CD4-positive, alpha-beta T cell (primary cell): ENCODE data around the gene ATXN1. TPM values are rescaled to one million over a fixed set of nuclear protein-coding genes. Genes with fewer than 3 reads are reported as not detected.
A peak's percentile ranks its signal among the peaks of the same experiment; 100 is the strongest.

Experiments
- ATAC-seq: fragments of 200-7000 bp; cut with Tn5 transposase; one replicate; pipeline ENCODE4 v1.10.0; 2022; ENCODE audit warnings: mild to moderate bottlenecking; ENCODE audit not compliant: poor library complexity
- CTCF ChIA-PET: fragments of 350-600 bp; sonication (Branson Sonifier 250); formaldehyde crosslinking; loops from one replicate; lab custom pipeline; 2021; ENCODE audit warnings: antibody characterized with exemption, inconsistent platforms; lab: Charles Lee
- POLR2A ChIA-PET: fragments of 350-600 bp; sonication (Branson Sonifier 250); formaldehyde crosslinking; loops from one replicate; lab custom pipeline; 2021; ENCODE audit warnings: antibody characterized with exemption, inconsistent platforms; lab: Charles Lee
- DNase-seq, 14 experiments: peaks; one replicate each; pipeline ENCODE4 v3.0.0-alpha.2; 2013 to 2020; ENCODE audit warnings: mixed read lengths in 2 of 14
- H3K27ac ChIP-seq, 2 donors: one replicate each; pipeline versions ENCODE4 v1.5.1 to v1.7.0; 2013; ENCODE audit warnings: low read length in 2 of 2, low read depth in 1 of 2, mild to moderate bottlenecking in 1 of 2
- H3K27me3 ChIP-seq, 2 experiments: 1 replicate in 1 of 2; 2 replicates in 1 of 2; pipeline versions ENCODE4 v1.6.1 to v1.7.0; 2013; ENCODE audit warnings: low read length in 2 of 2, control low read depth in 1 of 2, mild to moderate bottlenecking in 1 of 2, moderate library complexity in 1 of 2; ENCODE audit not compliant: insufficient read depth in 2 of 2, control insufficient read depth in 1 of 2
- H3K36me3 ChIP-seq: one replicate; pipeline ENCODE4 v1.6.1; 2013; ENCODE audit warnings: low read length, control low read depth; ENCODE audit not compliant: insufficient read depth
- H3K4me1 ChIP-seq: one replicate; pipeline ENCODE4 v1.6.1; 2013; ENCODE audit warnings: low read length, control low read depth; ENCODE audit not compliant: insufficient read depth
- H3K4me3 ChIP-seq: one replicate; pipeline ENCODE4 v1.5.1; 2013; ENCODE audit warnings: mild to moderate bottlenecking, low read length, moderate library complexity
- H3K9me3 ChIP-seq, 2 experiments: 1 replicate in 1 of 2; 2 replicates in 1 of 2; pipeline versions ENCODE4 v1.6.1 to v1.7.0; 2013; ENCODE audit warnings: low read length in 2 of 2, mild to moderate bottlenecking in 2 of 2, control low read depth in 1 of 2, moderate library complexity in 1 of 2; ENCODE audit not compliant: control insufficient read depth in 1 of 2, insufficient read depth in 1 of 2
- H3K27ac Mint-ChIP-seq: one replicate; pipeline ENCODE4 v1.8.0; 2020; ENCODE audit warnings: mixed read lengths
- H3K27me3 Mint-ChIP-seq: one replicate; pipeline ENCODE4 v1.8.0; 2021; ENCODE audit warnings: mixed read lengths
- H3K36me3 Mint-ChIP-seq: one replicate; pipeline ENCODE4 v1.8.0; 2021; ENCODE audit warnings: low read depth, mixed read lengths
- H3K4me1 Mint-ChIP-seq: one replicate; pipeline ENCODE4 v1.8.0; 2021; ENCODE audit warnings: low read depth, mixed read lengths
- H3K4me3 Mint-ChIP-seq: one replicate; pipeline ENCODE4 v1.8.0; 2020; ENCODE audit warnings: mild to moderate bottlenecking, mixed read lengths
- H3K9me3 Mint-ChIP-seq: one replicate; pipeline ENCODE4 v1.8.0; 2020; ENCODE audit warnings: mixed read lengths
- intact Hi-C, 2 experiments: fragments of 100-400 bp; cut with DNase I in 1 of 2; cut with micrococcal nuclease in 1 of 2; formaldehyde crosslinking; loops; one replicate each; pipeline versions ENCODE4 v1.15.1 to v1.9.0; 2023 to 2025; cut with DNase I, micrococcal nuclease
- total RNA-seq, 174 experiments: library from RNA in 2 of 174; stranded (reverse) in 2 of 174; gene quantifications; one replicate each; pipeline ENCODE4 v1.2.3 and lab custom pipeline; 2021 to 2026
- TF ChIP-seq, protein P1 (sequence below): fragments of 200-600 bp; IDR thresholded peaks from one replicate; pipeline ENCODE4 v1.8.0; 2022; ENCODE audit warnings: antibody characterized with exemption, mild to moderate bottlenecking

The ATXN1 gene
- total RNA-seq, 2 experiments from 2014 or later = 74.2 to 76.7 TPM

- Histone ChIP-seq H3K27ac (peak overlapping the region; percentile 62 to 93), H3K9me3 (peaks cover 0 to 7% of the 10 kb centered on the region in 2 experiments), H3K36me3 (peaks cover 13% of the 10 kb centered on the region), H3K4me3 (no peak overlapping the region), H3K27me3 (no peaks in the 10 kb centered on the region), H3K4me1 (peaks cover 88% of the 10 kb centered on the region)
- Mint-ChIP-seq H3K27ac (peak overlapping the region; percentile 94), H3K4me3 (peak overlapping the region; percentile 80), H3K36me3 (peaks cover 16% of the 10 kb centered on the region), H3K4me1 (peaks cover 80% of the 10 kb centered on the region), H3K27me3 (no peaks in the 10 kb centered on the region), H3K9me3 (no peaks in the 10 kb centered on the region)
- DNase-seq (no peak), ATAC-seq (no peak)
- TF ChIP-seq, protein P1, sequence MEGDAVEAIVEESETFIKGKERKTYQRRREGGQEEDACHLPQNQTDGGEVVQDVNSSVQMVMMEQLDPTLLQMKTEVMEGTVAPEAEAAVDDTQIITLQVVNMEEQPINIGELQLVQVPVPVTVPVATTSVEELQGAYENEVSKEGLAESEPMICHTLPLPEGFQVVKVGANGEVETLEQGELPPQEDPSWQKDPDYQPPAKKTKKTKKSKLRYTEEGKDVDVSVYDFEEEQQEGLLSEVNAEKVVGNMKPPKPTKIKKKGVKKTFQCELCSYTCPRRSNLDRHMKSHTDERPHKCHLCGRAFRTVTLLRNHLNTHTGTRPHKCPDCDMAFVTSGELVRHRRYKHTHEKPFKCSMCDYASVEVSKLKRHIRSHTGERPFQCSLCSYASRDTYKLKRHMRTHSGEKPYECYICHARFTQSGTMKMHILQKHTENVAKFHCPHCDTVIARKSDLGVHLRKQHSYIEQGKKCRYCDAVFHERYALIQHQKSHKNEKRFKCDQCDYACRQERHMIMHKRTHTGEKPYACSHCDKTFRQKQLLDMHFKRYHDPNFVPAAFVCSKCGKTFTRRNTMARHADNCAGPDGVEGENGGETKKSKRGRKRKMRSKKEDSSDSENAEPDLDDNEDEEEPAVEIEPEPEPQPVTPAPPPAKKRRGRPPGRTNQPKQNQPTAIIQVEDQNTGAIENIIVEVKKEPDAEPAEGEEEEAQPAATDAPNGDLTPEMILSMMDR = no peak
- intact Hi-C loops = loop anchor here (1.0 to 10.0 kb wide), 6 partner anchors 9 to 1075 kb away; partner anchors contain the start of genes ATXN1 (in 1 of the 2), JARID2 (in 1 of the 2) and MYLIP (in 1 of the 2)
- ChIA-PET POLR2A (interaction anchor here (1.4 to 2.1 kb wide), 2 partner anchors 193 to 440 kb away, joined by 7 to 17 read pairs; partner anchors contain the start of genes ATXN1 and MYLIP), CTCF (interaction anchor here (0.8 to 3.4 kb wide), 5 partner anchors 9 to 449 kb away, joined by 3 to 23 read pairs (median 4); no protein-coding TSS in a partner anchor)
Observed at GRCh38 chr6:16321826-16322225, 439.4 kb downstream of the ATXN1 start.

- Histone ChIP-seq H3K4me1 (peaks cover 92% of the 10 kb centered on the region), H3K27ac (peak overlapping the region; percentile 63 to 93)
Observed at GRCh38 chr6:16321341-16321710, 439.9 kb downstream of the ATXN1 start.

DNA sequence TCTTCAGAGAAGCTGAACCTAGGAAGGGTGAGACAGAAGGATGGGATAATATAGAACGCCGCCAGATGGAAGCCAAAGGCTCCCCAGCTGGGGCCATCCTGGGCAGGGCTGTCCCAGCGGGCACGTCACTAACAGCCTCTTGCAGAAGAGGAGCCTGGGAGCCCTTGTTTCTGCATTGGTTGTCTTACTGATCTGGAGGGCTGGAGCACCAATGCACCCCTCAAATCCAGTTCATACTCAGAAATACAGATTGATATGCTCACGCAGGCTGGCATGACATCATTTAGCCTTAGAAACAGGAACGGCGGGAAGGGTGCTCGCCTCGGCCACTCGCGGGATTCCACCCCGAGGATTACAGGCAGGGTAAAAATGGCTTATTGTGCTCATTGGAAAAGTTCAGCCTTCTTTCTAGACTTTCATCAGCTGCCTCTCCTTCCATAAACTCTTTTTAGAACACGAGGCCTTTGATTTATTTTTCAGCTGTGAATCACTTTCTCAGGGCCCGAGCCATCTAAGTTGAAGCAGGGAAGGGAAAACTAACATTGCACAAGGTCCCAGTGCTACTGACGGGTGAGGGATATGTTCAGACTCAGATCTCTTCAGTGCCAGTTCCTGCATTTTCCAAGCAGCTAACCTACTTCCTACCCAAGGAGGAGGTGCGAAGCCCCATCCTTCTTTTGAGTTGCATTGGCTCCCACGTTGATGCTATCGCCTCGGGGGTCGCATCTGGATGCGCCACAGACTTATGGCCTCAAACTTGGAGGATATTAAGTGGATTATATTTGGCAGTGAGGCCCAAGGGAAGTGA is 440.5 kb downstream of the ATXN1 start:
- CTCF ChIA-PET = interaction anchor here (2.4 to 4.5 kb wide), 3 partner anchors 11 to 193 kb away, joined by 8 to 47 read pairs (median 23); no protein-coding TSS in a partner anchor
- Histone ChIP-seq H3K36me3 (peaks cover 2% of the 10 kb centered on the region), H3K4me1 (peaks cover 90% of the 10 kb centered on the region), H3K27me3 (no peaks in the 10 kb centered on the region), H3K9me3 (no peaks in the 10 kb centered on the region), H3K4me3 (peak overlapping the region; percentile 40), H3K27ac (peak overlapping the region; percentile 63 to 93)
- peaks cover 80% of the 10 kb centered on the region for H3K4me1 Mint-ChIP-seq
- peak in 1 of 14 experiments; percentile 26 for DNase-seq
- H3K4me3 Mint-ChIP-seq = peak overlapping the region; percentile 70
- peaks cover 5% of the 10 kb centered on the region for H3K36me3 Mint-ChIP-seq
- POLR2A ChIA-PET = interaction anchor here (0.6 to 2.0 kb wide), 7 partner anchors 11 to 442 kb away, joined by 3 to 9 read pairs (median 4); partner anchors contain the start of gene MYLIP
- TF ChIP-seq, protein P1 = no peak
- H3K9me3 Mint-ChIP-seq = no peaks in the 10 kb centered on the region
- ATAC-seq = no peak
- intact Hi-C loops = loop anchor here (5.0 to 10.0 kb wide), 3 partner anchors 87 to 1073 kb away; partner anchors contain the start of genes JARID2 (in 1 of the 2) and MYLIP (in 1 of the 2)
- H3K27ac Mint-ChIP-seq = peak overlapping the region; percentile 94
- H3K27me3 Mint-ChIP-seq = no peaks in the 10 kb centered on the region

More at GRCh38 chr6:16321341-16321710, 439.9 kb downstream of the ATXN1 start:
- Mint-ChIP-seq H3K4me3 (no peak overlapping the region), H3K36me3 (peaks cover 11% of the 10 kb centered on the region), H3K9me3 (no peaks in the 10 kb centered on the region), H3K4me1 (peaks cover 83% of the 10 kb centered on the region), H3K27me3 (no peaks in the 10 kb centered on the region), H3K27ac (peak overlapping the region; percentile 94)
- H3K36me3 ChIP-seq = peaks cover 8% of the 10 kb centered on the region
- H3K4me3 ChIP-seq = no peak overlapping the region
- ATAC-seq (no peak), DNase-seq (no peak)
- H3K27me3 ChIP-seq = no peaks in the 10 kb centered on the region
- TF ChIP-seq, protein P1 = no peak
- ChIA-PET POLR2A (no interaction called here), CTCF (interaction anchor here (2.4 to 3.4 kb wide), 2 partner anchors 11 to 193 kb away, joined by 8 to 23 read pairs; no protein-coding TSS in a partner anchor)
- intact Hi-C loops = loop anchor here (5.0 to 10.0 kb wide), 3 partner anchors 86 to 1074 kb away; partner anchors contain the start of genes JARID2 (in 1 of the 2) and MYLIP (in 1 of the 2)
- H3K9me3 ChIP-seq = peaks cover 0 to 2% of the 10 kb centered on the region in 2 experiments
